HK-2 (cell line): ENCODE results near the gene TUBB6.

Source experiments
- DNase-seq: peaks from one replicate; pipeline ENCODE4 v3.0.0-alpha.2; 2018; ENCODE audit not compliant: unreplicated experiment

The TUBB6 gene

DNA sequence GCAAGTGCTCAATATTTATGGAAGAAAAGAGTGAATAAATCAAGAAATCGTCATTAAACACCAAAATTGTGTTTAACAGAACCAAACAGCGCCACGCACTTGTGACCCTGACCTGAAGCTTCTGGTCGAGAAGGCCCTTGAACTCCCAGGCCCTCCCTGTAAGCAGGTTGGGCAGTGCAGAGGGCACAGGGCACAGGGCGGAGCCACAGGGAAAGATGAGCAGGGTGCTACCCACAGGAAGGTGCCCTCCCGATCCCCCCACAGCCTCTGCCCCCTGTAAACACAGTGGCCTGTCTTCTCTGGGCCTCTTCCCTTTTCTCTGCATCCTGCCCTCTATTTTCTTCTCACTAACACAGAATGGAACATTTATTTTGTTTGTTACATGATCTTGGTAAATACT lies 16.9 kb upstream of the TUBB6 start:
- DNase-seq, result no peak

- no peak for DNase-seq
Measured at GRCh38 chr18:12291690-12292089, 16.4 kb upstream of the TUBB6 start.

DNA sequence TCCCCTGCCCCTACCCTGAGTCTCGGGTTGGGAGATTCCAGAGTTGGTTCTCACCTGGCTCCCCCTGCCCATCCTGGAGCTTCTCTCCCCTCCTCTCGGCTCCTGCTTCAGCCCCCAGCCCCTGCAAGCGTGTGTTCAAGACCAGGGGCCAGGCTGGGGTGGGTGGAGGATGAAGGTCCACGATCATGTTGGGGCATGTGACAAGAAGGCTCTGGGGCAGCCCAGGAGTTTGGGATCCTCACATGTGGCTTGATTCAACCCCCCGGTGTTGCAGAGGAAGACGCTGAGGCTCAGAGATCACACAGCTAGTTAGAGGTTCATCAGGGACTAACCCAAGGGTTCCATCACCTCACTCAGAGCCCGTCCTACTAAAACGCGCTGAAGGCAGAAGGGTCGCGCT lies 14.2 kb upstream of the TUBB6 start:
- no peak for DNase-seq

- no peak for DNase-seq
Measured at GRCh38 chr18:12295389-12296086, 12.5 kb upstream of the TUBB6 start.

- DNase-seq, result no peak
Measured at GRCh38 chr18:12296087-12296403, 12.0 kb upstream of the TUBB6 start.

GRCh38 chr18:12296457-12296856 lies 11.6 kb upstream of the TUBB6 start:
- DNase-seq, result no peak

DNA sequence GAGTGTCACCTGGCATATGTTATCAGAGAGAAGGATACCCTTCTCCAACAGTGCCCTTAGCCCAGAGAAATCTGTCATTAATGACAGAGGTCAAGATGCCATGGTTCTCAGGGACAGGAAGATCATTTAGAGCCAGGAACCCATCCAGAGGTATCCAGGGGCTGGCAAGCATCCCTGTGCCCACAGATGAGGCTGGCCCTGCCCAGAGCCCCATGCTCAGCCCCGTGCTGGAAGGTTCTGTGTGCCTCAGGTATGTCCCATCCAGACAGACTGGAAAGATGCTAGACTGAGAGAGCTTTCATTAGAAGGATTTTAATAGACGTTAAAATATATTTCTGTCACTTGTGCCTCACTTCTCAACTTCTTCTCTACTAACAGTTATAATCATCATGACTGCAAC lies 8.2 kb upstream of the TUBB6 start:
- no peak for DNase-seq

- no peak for DNase-seq
Measured at GRCh38 chr18:12301263-12302005, 6.6 kb upstream of the TUBB6 start.

DNA sequence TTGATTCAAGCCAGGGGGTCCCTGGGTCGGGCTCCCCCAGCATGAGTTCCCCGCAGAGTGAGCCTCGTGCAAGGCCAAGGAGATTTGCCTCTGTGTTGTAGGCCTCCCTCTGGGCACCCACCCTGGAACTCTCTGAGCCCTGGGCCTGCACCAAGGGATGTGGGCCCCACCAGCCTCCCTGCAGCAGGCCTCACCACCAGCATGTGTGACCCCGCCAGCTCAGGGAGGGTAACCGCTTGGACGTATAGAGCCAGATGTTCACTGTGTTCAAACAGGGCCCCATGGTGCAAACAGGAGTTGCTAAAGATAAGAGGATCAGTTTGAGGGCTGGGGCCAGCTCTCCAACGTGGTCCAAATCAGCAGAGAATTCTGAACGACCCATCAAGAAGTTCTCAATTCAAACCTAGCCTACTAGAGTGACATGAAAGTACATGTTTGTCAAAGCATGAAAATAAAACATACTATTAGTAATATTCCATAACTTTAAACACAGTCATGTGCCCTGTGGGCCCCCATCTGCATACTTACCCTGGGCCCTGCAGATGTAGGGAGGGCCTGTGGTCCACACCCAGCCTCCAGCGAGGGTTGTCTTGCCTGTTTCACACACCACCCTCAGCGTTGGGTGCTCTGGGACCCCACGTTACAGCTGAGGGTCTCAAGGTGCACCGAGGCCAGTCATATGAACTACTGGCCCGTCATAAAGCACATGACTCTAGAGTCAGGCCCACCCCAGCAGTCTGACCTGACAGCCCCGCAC lies 5.5 kb upstream of the TUBB6 start:
- no peak for DNase-seq

GRCh38 chr18:12304351-12305210 lies 3.5 kb upstream of the TUBB6 start:
- DNase-seq, result no peak

- DNase-seq, result no peak
Measured at GRCh38 chr18:12305211-12305610, 2.8 kb upstream of the TUBB6 start.

DNA sequence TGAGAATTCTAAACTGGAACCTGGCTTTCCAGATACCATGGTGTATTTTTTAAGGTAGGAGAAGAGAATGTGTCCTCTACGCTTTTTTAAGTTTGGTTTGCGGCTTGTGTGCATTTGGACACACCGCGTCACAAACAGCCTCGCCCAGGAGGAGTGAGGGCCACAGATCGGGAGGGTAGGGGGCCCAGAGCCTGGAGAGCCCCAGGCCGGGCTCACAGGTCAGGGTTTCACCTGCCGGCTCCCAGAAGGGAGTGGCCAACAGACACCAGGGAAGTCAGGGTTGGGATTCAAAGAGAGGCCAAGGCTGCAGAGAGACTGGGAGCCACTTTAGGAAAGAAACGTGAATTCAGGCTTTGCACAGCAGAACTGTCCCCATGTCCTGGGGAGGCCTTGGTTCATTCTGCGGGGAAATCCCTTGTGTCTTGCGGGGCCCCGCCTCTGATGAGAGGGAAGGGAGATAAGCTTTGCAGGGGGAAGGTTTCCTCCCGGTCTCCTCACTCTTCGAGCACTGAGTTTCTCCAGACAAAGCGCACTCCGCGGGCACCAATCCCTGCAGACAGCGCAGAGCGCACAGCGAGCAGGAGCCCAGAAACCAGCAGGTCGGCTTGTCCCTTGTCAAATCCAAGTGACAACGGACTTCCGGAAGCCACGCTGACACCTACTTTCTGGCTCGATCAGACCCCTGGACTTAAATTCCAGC lies 2.0 kb upstream of the TUBB6 start:
- DNase-seq, result no peak

DNA sequence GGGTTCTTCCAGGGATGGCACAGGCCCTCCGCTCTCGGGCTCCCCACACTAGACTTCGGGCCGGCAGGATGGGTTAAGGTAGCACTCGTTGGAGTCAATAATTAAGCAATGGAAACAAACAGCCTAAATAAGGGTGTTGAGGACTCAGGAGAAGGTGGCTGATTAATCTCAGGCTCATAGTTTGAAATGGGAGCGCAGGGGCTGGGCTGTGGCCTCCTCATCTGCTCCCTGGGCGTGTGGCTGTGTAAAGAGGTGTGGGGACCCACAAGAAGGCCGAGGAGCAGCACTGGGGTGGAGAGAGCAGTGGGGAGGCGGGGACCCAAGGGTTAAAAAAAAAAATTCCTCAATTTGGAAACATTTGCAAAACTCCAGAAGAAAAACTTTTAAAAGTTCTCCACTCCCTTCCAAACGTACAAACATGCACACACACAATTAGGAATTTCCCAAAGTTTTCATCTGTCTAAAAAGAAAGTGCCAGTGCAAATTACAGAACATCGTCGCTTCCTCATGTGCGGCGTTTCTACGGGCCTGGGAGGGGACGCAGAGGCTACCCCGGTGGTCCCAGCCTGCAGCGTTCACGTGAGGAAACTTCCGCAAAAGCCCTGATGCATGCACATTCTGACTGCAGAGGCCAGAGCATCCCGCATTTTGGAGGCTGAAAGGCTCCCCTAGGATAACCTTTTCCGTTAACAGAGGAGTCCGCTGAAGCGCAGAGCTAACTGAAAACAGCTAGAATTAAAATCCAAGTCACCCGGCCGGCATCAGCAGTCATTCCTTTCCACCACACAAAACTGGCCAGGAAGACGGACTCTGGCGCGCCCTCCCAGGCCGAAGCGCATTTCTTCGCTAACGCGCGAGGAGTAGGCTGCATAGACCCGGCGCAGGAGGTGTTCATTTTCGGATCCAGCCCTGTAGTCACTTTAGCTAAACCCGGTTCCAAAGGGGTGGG lies 1.0 kb upstream of the TUBB6 start:
- DNase-seq, result peak; percentile 29

DNA sequence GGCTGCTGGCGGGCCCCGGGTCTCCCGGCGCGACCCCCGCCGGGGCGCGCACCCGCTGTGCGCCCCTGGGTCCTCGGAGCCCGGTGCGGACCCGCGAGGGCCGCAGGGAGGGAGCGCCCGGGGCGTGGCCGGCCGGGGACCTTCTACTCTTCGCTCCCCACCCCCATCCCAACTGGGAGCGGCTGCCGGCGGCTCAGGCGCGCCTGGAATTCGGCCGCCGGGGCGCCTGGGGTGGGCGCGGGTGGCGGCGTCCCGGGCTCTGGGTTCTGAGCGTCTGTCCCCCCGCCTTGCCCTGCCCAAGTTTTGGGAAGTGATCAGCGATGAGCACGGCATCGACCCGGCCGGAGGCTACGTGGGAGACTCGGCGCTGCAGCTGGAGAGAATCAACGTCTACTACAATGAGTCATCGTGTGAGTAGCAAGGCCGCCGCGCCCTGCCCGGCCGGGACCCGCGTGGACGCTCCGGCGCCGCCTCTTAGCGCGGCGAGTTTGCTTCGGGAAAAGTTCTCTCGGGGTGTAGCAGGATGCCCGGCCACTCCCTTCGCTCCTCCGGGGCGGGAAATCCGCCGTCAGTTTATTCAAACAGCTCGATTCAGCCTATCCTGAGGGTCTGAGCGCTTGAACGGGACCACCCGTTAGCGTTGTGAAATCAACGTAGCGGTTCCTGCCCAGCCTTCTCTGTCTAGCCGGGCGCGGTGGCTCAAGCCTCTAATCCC lies 502 bp downstream of the TUBB6 start:
- peak; percentile 71 for DNase-seq

DNA sequence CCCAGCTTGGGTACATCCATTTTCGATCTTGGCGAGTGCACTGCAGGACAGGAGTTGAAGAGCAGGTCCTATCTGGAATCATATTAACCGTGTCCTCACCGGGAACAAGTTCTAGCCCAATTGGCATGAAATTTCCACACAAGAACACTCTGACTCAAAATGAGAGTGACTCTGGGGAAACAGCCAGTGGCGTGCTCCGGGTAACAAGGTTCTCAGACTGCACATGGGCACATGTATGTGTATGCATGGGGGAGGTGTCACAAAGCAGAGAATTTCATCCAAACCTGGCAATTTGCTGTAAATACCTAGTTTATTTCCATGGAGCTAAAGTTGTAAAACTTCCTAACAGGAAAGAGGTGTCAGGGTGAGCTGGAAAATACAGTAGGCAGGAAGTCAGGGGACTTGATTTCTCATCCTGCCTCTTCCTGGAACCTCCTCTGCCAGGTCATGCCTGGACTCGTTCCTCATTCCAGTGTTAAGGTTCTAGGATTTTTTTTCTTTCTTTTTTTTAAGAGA lies 1.7 kb downstream of the TUBB6 start:
- no peak for DNase-seq

GRCh38 chr18:12310762-12311161 lies 2.7 kb downstream of the TUBB6 start:
- DNase-seq, result no peak

DNA sequence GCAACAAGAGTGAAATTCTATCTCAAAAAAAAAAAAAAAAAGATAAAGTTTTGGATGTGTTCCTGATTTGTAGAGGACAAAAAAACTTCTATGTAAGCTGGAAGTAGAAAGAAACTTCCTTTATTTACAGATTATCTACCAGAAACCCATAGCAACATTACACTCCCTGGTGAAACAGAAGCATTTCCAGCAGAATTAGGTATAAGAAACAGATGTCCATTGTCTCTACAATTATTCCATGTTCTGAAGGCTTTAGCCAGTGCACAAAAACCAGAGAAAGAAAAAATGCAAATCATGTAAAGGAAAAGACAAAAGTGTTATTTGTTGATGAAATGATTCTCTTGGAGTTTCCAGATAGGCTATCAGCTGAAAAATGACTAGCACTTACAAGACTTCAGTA lies 4.9 kb downstream of the TUBB6 start:
- no peak for DNase-seq

- DNase-seq, result no peak
Measured at GRCh38 chr18:12313530-12314245, 5.6 kb downstream of the TUBB6 start.
